Thyroid gland (tissue), 4 donors: ENCODE results near the gene MYH14. TPM values are rescaled to one million over a fixed set of nuclear protein-coding genes. Genes with fewer than 3 reads are reported as not detected.

Experiments used
- DNase-seq, 2 donors: peaks; one replicate each; pipeline ENCODE4 v3.0.0-alpha.2; 2019
- H3K27ac ChIP-seq, 3 donors: fragments of 200-600 bp; sonication (generic); 1 replicate in 2 of 3; 2 replicates in 1 of 3; pipeline ENCODE4 v1.5.1; 2016 to 2019; ENCODE audit warnings: mild to moderate bottlenecking in 1 of 3, moderate library complexity in 1 of 3
- H3K27me3 ChIP-seq: fragments of 200-600 bp; sonication (generic); one replicate; pipeline ENCODE4 v1.5.1; 2019
- H3K36me3 ChIP-seq, 2 donors: fragments of 200-600 bp; sonication (generic); one replicate each; pipeline ENCODE4 v1.5.1; 2016 to 2019
- H3K4me1 ChIP-seq, 2 donors: fragments of 200-600 bp; sonication (generic); one replicate each; pipeline ENCODE4 v1.5.1; 2017 to 2019
- H3K4me3 ChIP-seq, 3 donors: fragments of 200-600 bp; sonication (generic); replicated peaks in 1 of 3; 1 replicate in 2 of 3; 2 replicates in 1 of 3; pipeline ENCODE4 v1.5.1; 2016; ENCODE audit warnings: mild to moderate bottlenecking in 1 of 3
- H3K9me3 ChIP-seq: fragments of 200-600 bp; sonication (generic); one replicate; pipeline ENCODE4 v1.5.1; 2017
- POLR2A ChIP-seq, 2 donors: fragments of 450-650 bp; IDR thresholded peaks; one replicate each; pipeline ENCODE4 v1.6.1; 2017; ENCODE audit warnings: antibody characterized with exemption in 2 of 2, mild to moderate bottlenecking in 2 of 2, moderate library complexity in 1 of 2
- WGBS, 2 donors: methylation state at CpG; one replicate each; pipeline ENCODE4 v1.1.5; 2017; 5-methylcytosine and 5-hydroxymethylcytosine counted together
- intact Hi-C: fragments of 100-400 bp; cut with DNase I; formaldehyde crosslinking; loops from one replicate; pipeline ENCODE4 v1.15.1; 2023
- total RNA-seq, 4 donors: library from RNA; depleted of rRNA; stranded (reverse); fragments of >200 nt; gene quantifications; one replicate each; pipeline ENCODE4 v1.2.3, GENCODE V29; 2016
- TF ChIP-seq, protein P1 (sequence below), 6 experiments: fragments of 200-600 bp in 3 of 6; fragments of 450-650 bp in 3 of 6; sonication (generic) in 3 of 6; IDR thresholded peaks; one replicate each; pipeline ENCODE4 v1.5.1; 2016 to 2019; ENCODE audit warnings: antibody characterized with exemption in 6 of 6, mild to moderate bottlenecking in 2 of 6, inconsistent platforms in 1 of 6, moderate library complexity in 1 of 6

The MYH14 gene
- total RNA-seq, 4 donors from 2014 or later = 130 to 361 (median 183) TPM

- H3K4me1 ChIP-seq = peaks cover 38% of the 10 kb centered on the region in 2 donors
- TF ChIP-seq, protein P1, sequence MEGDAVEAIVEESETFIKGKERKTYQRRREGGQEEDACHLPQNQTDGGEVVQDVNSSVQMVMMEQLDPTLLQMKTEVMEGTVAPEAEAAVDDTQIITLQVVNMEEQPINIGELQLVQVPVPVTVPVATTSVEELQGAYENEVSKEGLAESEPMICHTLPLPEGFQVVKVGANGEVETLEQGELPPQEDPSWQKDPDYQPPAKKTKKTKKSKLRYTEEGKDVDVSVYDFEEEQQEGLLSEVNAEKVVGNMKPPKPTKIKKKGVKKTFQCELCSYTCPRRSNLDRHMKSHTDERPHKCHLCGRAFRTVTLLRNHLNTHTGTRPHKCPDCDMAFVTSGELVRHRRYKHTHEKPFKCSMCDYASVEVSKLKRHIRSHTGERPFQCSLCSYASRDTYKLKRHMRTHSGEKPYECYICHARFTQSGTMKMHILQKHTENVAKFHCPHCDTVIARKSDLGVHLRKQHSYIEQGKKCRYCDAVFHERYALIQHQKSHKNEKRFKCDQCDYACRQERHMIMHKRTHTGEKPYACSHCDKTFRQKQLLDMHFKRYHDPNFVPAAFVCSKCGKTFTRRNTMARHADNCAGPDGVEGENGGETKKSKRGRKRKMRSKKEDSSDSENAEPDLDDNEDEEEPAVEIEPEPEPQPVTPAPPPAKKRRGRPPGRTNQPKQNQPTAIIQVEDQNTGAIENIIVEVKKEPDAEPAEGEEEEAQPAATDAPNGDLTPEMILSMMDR (IDR thresholded peaks at IDR 0.05) = no peak
- no peak for TF ChIP-seq POLR2A (IDR thresholded peaks at IDR 0.05)
- intact Hi-C loops = no loop called here
- no peaks in the 10 kb centered on the region for H3K9me3 ChIP-seq
- peak overlapping the region in 1 of 3 donors; percentile 17 for H3K4me3 ChIP-seq
- H3K27ac ChIP-seq = no peak overlapping the region
- DNase-seq = no peak
- peaks cover 0 to 8% of the 10 kb centered on the region in 2 donors for H3K36me3 ChIP-seq
- 6% methylated on average over 22 to 23 of the region's 26 CpGs for WGBS, 2 donors
- no peaks in the 10 kb centered on the region for H3K27me3 ChIP-seq
Observed at GRCh38 chr19:50326101-50326664, 122.8 kb downstream of the MYH14 start.

DNA sequence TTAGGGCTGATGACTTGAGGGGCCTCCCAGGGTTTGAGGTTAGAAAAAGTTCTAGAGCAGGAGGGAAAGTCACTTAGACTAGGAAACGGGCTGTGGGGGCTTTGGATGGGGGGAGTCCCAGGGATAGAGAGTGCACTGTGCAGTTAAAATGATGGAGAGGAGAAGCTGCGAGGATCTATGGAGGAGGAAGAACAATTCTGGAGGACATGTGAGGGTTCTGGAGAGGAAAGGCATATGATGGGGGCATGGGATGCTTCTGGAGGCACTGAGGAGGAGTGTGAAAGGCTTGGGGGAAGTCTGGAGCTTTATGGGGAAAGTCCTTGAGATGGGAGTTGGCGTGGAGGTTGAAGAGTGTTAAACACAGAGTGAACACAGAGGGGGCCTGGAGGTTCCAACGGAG lies 123.6 kb downstream of the MYH14 start:
- H3K27ac ChIP-seq = no peak overlapping the region
- H3K4me1 ChIP-seq = peaks cover 42 to 47% of the 10 kb centered on the region in 2 donors
- no peaks in the 10 kb centered on the region for H3K27me3 ChIP-seq
- no peaks in the 10 kb centered on the region for H3K9me3 ChIP-seq
- no peak for DNase-seq
- 48 to 50% methylated on average over 3 to 4 of the region's 4 CpGs for WGBS, 2 donors
- H3K4me3 ChIP-seq = no peak overlapping the region
- intact Hi-C loops = no loop called here
- no peak for TF ChIP-seq POLR2A (IDR thresholded peaks at IDR 0.05)
- TF ChIP-seq, protein P1 (IDR thresholded peaks at IDR 0.05) = no peak
- peaks cover 0 to 8% of the 10 kb centered on the region in 2 donors for H3K36me3 ChIP-seq

DNA sequence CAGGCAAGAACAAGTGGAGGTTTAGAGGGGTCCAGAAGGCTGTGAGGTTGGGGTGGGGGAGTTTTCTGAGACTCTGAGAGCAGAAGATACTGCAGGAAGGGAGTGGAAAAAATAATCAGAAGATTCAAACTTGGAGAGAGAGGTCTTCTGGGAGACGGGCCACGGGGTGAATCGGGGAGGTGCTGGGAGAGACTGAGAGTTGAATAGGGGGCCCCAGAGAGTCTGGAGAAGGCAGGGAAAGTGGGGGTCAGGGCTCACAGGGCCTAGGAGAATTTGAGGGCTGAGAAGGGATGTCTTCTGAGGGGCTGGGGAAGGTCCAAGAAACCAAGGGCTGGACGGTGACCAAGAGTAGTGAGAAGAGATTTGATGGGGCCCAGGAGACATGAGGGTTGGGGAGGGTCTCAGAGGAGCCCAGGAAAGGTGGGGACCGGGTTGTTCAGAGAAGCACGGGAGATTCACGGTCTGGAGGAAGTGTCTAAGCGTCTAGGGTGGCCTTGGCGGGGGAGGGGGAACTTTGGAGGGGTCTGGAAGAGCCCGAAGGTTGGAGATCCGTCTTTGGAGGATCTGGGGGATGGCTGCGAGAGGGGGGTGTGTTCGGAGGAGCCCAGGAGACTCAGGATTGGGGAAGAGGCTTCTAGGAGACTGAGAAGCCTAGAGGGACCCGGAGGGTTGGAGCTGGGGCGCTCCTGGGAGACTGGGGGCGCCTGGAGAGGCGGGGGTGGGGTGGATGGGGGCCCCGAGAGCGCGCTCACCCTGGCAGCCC lies 124.2 kb downstream of the MYH14 start:
- TF ChIP-seq, protein P1 (IDR thresholded peaks at IDR 0.05) = no peak
- TF ChIP-seq POLR2A (IDR thresholded peaks at IDR 0.05) = no peak
- Histone ChIP-seq H3K9me3 (no peaks in the 10 kb centered on the region), H3K4me3 (peak overlapping the region in 1 of 3 donors; percentile 28), H3K4me1 (peaks cover 47 to 49% of the 10 kb centered on the region in 2 donors), H3K27me3 (no peaks in the 10 kb centered on the region), H3K36me3 (peaks cover 0 to 8% of the 10 kb centered on the region in 2 donors), H3K27ac (no peak overlapping the region)
- no peak for DNase-seq
- intact Hi-C loops = no loop called here
- WGBS, 2 donors = 15 to 21% methylated on average over 15 of the region's 20 CpGs

DNA sequence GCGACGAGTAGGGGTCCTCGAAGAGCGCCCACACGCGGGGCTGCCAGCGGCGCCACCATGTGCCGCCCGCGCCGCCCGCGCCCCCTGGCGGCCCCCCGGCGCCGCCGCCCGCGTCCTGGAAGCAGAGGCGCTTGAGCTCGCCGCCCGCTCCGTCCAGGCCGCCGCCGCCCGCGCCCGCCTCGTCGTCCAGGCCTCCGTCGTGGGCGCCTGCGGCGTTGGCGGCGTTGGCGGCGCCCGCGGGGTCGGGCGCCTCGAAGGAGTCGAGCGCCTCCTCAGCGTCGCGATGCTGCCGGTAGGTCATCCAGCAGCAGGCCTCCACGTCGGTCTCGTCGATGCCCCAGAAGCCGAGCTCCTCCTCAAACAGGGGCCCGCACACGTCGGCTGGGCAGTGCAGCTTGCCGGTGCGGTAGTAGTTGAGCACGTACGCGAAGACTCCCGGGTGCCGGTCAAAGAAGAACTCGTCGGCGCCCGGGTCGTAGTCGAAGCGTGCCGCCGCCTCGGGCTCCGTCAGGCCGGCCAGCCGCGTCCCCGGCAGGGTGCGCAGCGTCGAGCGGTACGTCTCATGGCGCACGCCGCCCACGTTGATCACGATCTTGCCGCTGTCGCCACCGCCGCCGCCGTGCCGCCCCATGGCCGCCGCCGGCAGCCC lies 124.9 kb downstream of the MYH14 start:
- peak overlapping the region in 2 of 3 donors; percentile 30 to 44 for H3K4me3 ChIP-seq
- no peak for TF ChIP-seq POLR2A (IDR thresholded peaks at IDR 0.05)
- TF ChIP-seq, protein P1 (IDR thresholded peaks at IDR 0.05) = peak in 3 of 6 experiments; percentile 23 to 57 (median 39)
- H3K9me3 ChIP-seq = no peaks in the 10 kb centered on the region
- 0% methylated on average over 10 of the region's 104 CpGs; no CpG with 5 or more reads in 1 of the 2 donors for WGBS, 2 donors
- H3K36me3 ChIP-seq = peaks cover 0 to 5% of the 10 kb centered on the region in 2 donors
- H3K27ac ChIP-seq = no peak overlapping the region
- peak in 1 of 2 donors; percentile 37 for DNase-seq
- intact Hi-C loops = no loop called here
- H3K27me3 ChIP-seq = no peaks in the 10 kb centered on the region
- peaks cover 47 to 50% of the 10 kb centered on the region in 2 donors for H3K4me1 ChIP-seq

GRCh38 chr19:50328873-50329145 lies 125.4 kb downstream of the MYH14 start:
- no peaks in the 10 kb centered on the region for H3K36me3 ChIP-seq
- TF ChIP-seq POLR2A (IDR thresholded peaks at IDR 0.05) = peak in 1 of 2 donors; percentile 48
- TF ChIP-seq, protein P1 (IDR thresholded peaks at IDR 0.05) = no peak
- WGBS, 2 donors = no CpG with 5 or more reads among the region's 40 CpGs
- H3K9me3 ChIP-seq = no peaks in the 10 kb centered on the region
- peak overlapping the region in 1 of 3 donors; percentile 44 for H3K4me3 ChIP-seq
- H3K4me1 ChIP-seq = peaks cover 47 to 50% of the 10 kb centered on the region in 2 donors
- no peak for DNase-seq
- H3K27me3 ChIP-seq = no peaks in the 10 kb centered on the region
- H3K27ac ChIP-seq = no peak overlapping the region
- intact Hi-C loops = no loop called here
